ENCODE results near the gene PTRH2. TPM values are rescaled to one million over a fixed set of nuclear protein-coding genes. Genes with fewer than 3 reads are reported as not detected.
A peak's percentile ranks its signal among the peaks of the same experiment; 100 is the strongest.

Gene PTRH2
- total RNA-seq, 1 experiment from 2014 or later: 32.6 TPM

- H3K27ac Mint-ChIP-seq: no peak overlapping the region
- no peaks in the 10 kb centered on the region for H3K27me3 Mint-ChIP-seq (ENCODE audit: low read depth)
- H3K4me1 Mint-ChIP-seq: no peaks in the 10 kb centered on the region
- ChIA-PET CTCF (no interaction called here), POLR2A (no interaction called here)
- H3K4me3 Mint-ChIP-seq: no peak overlapping the region
- no peak for ATAC-seq
- no peaks in the 10 kb centered on the region for H3K36me3 Mint-ChIP-seq
- H3K9me3 Mint-ChIP-seq: no peaks in the 10 kb centered on the region
- DNase-seq (ENCODE audit: low spot score): no peak
- TF ChIP-seq ZNF425 (CRISPR knock-in tag; conservative IDR thresholded peaks at IDR 0.05) (no peak), ZNF281 (CRISPR knock-in tag; IDR thresholded peaks at IDR 0.05) (no peak)
Observed at GRCh38 chr17:59716427-59716826, 9.2 kb upstream of the PTRH2 start.

DNA sequence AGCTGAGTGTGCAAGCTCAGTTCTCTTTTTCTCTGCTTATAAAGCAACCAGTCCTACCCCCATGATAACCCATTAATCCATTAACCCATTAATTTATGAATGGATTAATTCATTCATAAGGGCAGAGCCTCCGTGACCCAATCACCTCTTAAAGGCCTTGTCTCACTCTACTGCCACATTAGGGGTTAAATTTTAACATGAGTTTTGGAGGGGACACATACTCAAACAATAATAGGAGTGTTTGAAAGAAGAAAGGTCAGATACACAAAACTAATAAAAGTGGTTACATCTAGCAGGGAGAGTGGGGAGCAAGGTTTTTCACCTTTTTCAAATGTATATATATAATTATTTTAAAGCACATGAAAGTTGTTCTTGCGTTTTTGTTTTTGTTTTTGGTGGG, 7.0 kb upstream of the PTRH2 start:
- POLR2A ChIA-PET: interaction anchor here (0.7 kb wide), 1 partner anchor 37 kb away, joined by 6 read pairs; no protein-coding TSS in a partner anchor
- Mint-ChIP-seq H3K36me3 (no peaks in the 10 kb centered on the region), H3K4me1 (peaks cover 1% of the 10 kb centered on the region), H3K27ac (no peak overlapping the region), H3K9me3 (no peaks in the 10 kb centered on the region), H3K4me3 (no peak overlapping the region), H3K27me3 (ENCODE audit: low read depth) (no peaks in the 10 kb centered on the region)
- CTCF ChIA-PET: no interaction called here
- no peak for TF ChIP-seq SMAD3 (CRISPR knock-in tag; IDR thresholded peaks at IDR 0.05; ENCODE audit: borderline replicate concordance)
- DNase-seq (ENCODE audit: low spot score): no peak
- no peak for ATAC-seq

DNA sequence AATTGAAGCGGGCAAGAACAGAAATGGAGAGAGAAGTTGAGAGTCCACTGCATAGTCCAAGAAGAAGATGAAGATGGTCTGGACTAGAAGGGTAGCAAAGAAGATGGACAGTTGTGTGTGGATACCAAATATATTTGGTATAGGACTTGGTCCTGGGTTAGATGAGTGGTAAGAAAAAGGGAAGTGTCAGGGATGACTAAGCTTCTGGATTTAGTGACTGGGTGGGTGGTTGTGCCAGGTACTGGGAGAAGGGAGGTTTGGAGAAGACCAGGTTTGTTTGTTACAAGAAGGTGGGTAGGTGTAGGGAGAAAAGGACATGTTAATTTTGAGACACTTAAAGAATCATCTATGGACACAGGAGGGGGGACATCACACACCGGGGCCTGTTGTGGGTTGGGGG, 5.6 kb upstream of the PTRH2 start:
- DNase-seq (ENCODE audit: low spot score) (no peak), ATAC-seq (no peak)
- Mint-ChIP-seq H3K4me1 (peaks cover 8% of the 10 kb centered on the region), H3K27ac (peak overlapping the region; percentile 2; the same call in 1 of the 2 replicates), H3K36me3 (no peaks in the 10 kb centered on the region), H3K9me3 (no peaks in the 10 kb centered on the region), H3K27me3 (ENCODE audit: low read depth) (no peaks in the 10 kb centered on the region), H3K4me3 (no peak overlapping the region)
- ChIA-PET CTCF (no interaction called here), POLR2A (interaction anchor here (0.5 kb wide), 1 partner anchor 206 kb away, joined by 3 read pairs; no protein-coding TSS in a partner anchor)
- TF ChIP-seq AR (CRISPR knock-in tag; IDR thresholded peaks at IDR 0.05) (no peak), EMX1 (CRISPR knock-in tag; IDR thresholded peaks at IDR 0.05) (no peak), PRDM15 (CRISPR knock-in tag; IDR thresholded peaks at IDR 0.05) (no peak), GRHL2 (CRISPR knock-in tag; IDR thresholded peaks at IDR 0.05; ENCODE audit: insufficient replicate concordance, severe bottlenecking) (no peak), ZNF219 (CRISPR knock-in tag; IDR thresholded peaks at IDR 0.05; ENCODE audit: borderline replicate concordance) (no peak), ATF3 (CRISPR knock-in tag; conservative IDR thresholded peaks at IDR 0.05) (no peak), CTCF (IDR thresholded peaks at IDR 0.05) (no peak), ZNF263 (CRISPR knock-in tag; IDR thresholded peaks at IDR 0.05; ENCODE audit: low read depth) (no peak), ZNF416 (CRISPR knock-in tag; IDR thresholded peaks at IDR 0.05) (no peak)
- TF ChIP-seq, protein P1, sequence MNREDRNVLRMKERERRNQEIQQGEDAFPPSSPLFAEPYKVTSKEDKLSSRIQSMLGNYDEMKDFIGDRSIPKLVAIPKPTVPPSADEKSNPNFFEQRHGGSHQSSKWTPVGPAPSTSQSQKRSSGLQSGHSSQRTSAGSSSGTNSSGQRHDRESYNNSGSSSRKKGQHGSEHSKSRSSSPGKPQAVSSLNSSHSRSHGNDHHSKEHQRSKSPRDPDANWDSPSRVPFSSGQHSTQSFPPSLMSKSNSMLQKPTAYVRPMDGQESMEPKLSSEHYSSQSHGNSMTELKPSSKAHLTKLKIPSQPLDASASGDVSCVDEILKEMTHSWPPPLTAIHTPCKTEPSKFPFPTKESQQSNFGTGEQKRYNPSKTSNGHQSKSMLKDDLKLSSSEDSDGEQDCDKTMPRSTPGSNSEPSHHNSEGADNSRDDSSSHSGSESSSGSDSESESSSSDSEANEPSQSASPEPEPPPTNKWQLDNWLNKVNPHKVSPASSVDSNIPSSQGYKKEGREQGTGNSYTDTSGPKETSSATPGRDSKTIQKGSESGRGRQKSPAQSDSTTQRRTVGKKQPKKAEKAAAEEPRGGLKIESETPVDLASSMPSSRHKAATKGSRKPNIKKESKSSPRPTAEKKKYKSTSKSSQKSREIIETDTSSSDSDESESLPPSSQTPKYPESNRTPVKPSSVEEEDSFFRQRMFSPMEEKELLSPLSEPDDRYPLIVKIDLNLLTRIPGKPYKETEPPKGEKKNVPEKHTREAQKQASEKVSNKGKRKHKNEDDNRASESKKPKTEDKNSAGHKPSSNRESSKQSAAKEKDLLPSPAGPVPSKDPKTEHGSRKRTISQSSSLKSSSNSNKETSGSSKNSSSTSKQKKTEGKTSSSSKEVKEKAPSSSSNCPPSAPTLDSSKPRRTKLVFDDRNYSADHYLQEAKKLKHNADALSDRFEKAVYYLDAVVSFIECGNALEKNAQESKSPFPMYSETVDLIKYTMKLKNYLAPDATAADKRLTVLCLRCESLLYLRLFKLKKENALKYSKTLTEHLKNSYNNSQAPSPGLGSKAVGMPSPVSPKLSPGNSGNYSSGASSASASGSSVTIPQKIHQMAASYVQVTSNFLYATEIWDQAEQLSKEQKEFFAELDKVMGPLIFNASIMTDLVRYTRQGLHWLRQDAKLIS (CRISPR knock-in tag; IDR thresholded peaks at IDR 0.05; ENCODE audit: borderline replicate concordance): no peak

Data from WTC11 (cell line).